Activated T-cell treated with anti-CD3 and anti-CD28 coated beads for 4 hours (primary cell): ENCODE measurements around the gene IMPACT.

Experiments
- DNase-seq: peaks from one replicate; pipeline ENCODE4 v3.0.0-alpha.2; 2020

The IMPACT gene

GRCh38 chr18:24426073-24426397, 435 bp upstream of the IMPACT start:
- no peak for DNase-seq

- DNase-seq, result no peak
Observed at GRCh38 chr18:24427484-24427883, 1.0 kb downstream of the IMPACT start.

DNA sequence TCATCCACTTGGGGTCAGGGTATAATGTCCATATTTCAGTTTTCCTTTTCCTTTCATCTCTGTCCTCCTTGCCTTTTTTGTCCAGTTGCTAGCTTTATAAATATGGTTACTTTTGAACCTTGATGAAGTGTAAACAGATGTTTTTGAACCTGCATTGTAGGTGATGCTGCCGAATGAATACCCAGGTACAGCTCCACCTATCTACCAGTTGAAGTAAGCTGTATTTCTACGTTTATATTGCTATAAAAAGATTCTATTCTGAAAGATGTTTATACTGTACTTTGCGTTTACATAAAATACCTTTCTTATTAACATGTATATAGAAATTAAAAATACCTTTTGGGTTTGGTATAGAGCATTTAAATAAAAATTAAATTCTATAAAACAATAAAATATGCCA, 2.2 kb downstream of the IMPACT start:
- no peak for DNase-seq

- DNase-seq, result no peak
Observed at GRCh38 chr18:24429188-24429587, 2.7 kb downstream of the IMPACT start.

DNA sequence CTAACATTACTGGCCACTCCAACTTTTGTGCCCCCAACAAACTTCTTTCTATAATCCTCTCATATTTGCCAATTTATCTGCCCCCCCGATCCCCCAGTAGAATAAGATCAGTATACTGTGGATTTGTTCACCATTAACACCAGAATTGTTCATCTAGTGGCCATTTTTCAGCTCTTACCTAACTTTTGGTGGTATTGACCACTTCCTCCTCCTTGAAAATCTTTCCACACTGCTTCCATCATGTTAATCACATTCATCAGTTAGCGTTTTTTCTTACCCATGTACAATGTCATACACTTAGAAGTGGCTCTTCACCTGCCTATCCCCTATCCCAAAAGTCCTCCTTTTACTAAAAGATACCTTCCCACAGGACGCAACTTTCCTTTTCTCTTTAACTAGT, 6.1 kb downstream of the IMPACT start:
- no peak for DNase-seq

DNA sequence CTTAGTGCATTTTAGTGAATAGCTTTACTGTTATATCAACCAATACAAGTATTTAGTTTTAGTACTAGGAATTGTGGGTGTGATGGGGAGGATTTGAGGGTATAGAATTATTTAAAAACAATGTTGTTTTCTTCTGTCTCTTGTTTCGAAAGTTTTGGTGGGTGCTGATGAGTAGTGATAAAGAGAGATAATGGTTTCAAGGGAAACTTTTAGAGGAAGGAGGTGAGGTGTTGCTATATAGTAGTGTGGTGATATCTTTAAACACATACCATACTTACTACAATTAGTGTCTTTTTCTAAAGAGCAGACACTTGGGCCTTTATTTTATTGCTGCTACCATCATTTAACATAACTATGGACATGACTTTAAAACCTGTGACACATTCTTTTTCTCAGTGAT, 10.5 kb downstream of the IMPACT start:
- DNase-seq, result no peak

GRCh38 chr18:24443870-24444269, 17.4 kb downstream of the IMPACT start:
- no peak for DNase-seq

DNA sequence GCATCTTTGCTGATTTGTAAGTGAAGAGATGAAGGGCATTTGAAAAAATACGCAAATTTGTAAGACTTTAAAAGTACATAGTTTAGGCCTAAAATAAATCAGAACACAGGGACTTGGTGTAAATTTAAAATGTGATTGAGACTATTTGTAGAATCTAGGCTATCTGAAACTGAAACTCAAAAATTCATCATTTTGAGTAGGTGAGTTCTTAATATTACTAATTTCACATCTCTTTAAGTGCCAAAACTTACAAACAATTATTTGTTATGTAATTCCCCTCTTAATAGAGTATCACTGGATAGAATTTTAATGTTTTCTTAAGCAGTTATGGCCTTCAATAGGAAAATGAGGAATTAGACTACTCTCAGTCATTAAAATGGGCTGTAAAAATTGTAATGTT, 20.0 kb downstream of the IMPACT start:
- no peak for DNase-seq

GRCh38 chr18:24446953-24447538, 20.6 kb downstream of the IMPACT start:
- DNase-seq, result no peak

DNA sequence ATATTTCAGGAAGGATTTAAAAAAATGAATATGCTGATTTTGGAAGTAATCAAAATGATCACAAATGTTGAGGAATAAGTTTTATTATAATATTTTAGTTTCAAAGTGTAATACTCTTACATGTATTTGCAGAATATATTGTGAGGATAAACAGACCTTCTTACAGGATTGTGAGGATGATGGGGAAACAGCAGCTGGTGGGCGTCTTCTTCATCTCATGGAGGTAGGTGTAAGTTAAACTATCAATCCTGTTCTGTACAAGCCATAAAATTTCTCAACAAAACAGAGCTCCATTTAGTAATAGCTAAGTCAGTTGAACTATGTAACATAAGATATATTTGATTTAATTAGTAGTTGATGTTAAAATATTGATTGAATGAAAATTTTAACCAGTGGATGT, 21.5 kb downstream of the IMPACT start:
- no peak for DNase-seq

DNA sequence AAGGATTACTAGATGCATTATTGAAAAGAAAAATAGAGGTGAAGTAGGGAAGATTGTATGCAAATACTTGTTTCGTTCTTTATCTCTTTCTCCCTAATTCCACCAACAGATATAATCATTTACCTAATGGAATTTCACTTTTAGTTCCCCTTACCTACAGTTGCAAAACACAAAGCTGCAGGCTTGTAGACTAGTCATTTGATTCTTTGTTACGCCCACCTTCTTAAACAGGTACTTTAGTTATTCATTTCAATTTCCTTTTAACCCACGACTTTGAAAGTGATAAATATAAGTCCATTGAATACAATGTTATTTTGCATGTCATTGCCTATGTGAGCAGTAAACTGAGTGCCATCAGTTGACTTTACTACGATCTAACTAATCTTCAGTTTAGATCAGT, 30.1 kb downstream of the IMPACT start:
- no peak for DNase-seq

GRCh38 chr18:24459772-24460171, 33.3 kb downstream of the IMPACT start:
- no peak for DNase-seq

DNA sequence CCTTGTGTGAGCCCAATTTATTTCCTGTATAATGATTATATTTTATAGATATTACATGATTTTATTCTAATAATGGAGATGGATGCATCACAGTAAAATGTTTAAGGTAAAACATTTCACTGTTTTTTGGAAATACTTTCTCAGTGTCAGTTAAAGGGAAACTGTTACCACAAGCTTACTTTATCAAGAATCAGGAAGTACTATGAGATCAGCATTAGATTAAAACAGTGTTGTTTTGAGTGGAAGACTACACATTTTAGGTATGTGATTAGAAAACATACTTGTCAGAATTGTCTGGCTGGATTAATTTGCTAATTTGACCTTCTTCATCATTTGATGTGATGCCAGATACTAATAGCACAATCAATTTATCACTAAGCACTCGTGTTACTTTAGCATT, 33.9 kb downstream of the IMPACT start, which contains the start of gene HRH4:
HRH4 (plus strand) TSS at position 250 of the 400 bp plus-strand sequence; CDS start at position 342, 92 bp downstream.
- no peak for DNase-seq

DNA sequence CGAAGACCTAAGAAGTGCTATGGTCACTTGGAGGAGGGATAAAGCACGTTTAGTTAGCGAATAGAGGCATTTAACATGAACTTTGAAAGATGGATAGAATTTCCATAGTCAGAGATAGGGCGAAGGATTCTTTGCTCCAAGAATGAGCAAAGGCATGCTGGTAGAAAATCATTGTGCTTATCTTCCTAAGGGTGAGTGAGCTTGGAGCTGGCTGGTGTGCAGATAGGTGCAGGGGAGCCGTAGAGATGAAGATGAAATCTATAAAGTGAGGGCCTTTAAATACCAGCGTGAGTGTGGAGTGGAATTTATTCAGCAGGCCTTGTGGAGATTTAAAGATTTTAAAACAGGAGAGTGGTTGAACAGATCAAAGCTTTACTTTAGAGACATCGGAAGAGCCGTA, 35.5 kb downstream of the IMPACT start:
- no peak for DNase-seq

DNA sequence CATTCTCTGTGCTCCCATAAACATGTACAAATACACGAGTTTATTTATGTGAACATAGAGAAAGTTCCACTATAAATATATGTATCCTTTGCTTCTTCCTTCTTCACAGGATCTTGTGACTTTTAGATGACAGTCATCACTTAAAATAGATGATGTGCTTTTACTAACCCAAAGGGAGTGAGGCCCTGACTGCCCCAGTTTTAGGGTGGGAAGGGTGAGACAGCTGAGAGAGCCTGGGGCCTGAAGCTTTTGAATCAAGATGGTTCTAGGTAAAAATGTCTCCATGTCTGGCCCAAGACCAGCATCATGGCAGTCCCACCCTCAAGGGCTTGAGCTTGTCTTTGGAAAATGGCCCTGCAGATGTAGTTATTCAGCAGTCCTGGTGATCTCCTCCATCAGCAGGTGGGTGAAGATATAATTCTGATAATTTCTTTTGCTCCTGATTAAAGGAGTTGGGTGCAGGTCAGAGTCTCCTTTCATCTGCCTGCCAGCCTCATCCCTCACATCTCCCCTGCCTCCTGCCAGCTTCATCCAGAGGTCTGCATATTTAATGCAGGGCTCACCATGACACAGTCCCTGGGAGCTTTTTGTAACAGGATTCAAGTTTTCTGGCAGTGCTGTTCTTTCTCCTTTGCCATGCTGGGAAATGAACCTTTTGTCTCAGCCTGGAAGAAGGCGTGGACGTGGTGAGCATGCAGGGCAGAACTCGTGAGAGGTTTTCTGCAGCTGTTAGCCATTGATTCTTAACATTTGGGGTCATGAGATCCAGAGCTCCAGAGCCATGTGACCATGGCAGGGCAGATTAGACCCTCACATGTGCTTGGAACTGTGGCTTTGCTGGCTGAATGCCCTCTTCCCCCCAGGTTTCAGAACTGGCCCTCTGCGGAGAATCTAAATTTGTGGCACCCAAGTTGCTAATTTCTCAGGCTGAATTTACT, 36.6 kb downstream of the IMPACT start:
- DNase-seq, result no peak

- no peak for DNase-seq
Observed at GRCh38 chr18:24465486-24465885, 39.0 kb downstream of the IMPACT start.

GRCh38 chr18:24466771-24467170, 40.3 kb downstream of the IMPACT start:
- DNase-seq, result no peak

DNA sequence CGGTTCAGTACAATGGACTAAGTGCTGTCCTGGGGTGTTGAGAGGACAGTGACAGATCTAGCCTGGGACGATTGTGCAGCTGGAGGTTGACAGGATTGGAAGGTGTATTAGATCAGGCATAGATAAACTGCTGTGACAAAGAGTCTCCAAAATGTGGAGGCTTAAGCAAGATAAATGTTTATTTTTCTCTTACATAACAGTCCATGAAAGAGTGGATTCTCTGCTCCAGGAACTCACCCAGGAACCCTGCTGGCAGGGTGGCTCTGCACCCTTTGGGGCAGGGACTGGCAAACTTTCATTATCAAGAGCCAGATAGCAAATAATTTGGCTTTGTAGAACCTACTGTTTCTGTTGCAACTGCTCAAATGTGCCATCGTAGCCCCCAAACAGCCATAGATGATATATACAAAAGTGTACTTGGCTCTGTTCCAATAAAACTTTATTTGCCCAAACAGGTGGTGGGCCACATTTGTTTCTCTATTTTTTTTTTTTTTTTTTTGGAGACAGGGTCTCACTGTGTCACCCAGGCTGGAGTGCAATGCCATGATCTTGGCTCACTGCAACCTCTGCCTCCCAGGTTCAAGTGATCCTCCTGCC, 43.6 kb downstream of the IMPACT start:
- DNase-seq, result no peak

GRCh38 chr18:24470805-24471204, 44.3 kb downstream of the IMPACT start:
- no peak for DNase-seq

DNA sequence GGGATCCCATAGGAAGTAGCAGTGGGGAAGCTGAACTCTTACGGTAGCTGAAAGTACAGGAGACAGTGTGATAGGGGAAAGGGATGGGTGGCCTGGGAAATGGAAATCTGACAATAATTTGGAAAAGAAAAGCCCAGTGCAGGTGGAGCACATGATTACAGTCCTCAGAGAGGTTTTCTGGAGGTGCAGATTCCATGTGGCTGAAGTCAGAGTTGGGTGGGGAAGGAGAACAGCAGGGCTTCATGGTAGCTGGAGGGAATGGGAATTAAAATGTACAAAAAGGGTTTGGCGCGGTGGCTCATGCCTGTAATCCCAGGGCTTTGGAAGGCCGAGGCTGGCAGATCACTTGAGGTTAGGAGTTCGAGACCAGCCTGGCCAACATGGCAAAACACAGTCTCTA, 46.1 kb downstream of the IMPACT start:
- no peak for DNase-seq

GRCh38 chr18:24474406-24474805, 47.9 kb downstream of the IMPACT start:
- DNase-seq, result no peak

DNA sequence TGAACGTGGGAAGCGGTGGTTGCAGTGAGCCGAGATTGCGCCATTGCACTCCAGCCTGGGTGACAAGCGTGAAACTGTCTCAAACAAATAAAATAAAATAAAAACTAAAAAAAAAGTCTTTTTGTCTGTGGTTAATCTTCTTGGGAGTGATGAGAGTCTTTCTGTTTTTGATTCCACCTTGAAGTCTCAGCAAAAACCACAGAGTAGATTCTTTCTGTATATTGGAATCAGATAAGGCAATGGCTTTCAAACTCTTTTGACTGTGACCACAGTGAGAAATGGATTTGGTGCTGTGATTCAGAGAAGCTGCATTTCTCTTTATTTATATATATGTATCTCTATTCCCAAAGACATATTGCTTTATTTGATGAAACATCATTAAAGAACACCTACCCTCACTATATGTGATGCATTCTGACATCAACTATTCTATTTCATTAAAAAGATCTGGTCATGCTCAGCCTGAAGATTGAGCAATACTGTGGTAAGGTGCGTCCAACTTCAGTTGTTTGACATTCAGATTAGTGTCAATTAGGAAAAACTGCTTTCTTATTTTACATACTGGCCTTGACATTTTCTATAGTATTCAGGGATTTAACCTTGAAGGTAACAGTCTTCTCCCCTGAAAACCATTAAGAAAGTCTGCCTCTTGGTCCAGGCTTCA, 49.6 kb downstream of the IMPACT start:
- DNase-seq, result no peak

DNA sequence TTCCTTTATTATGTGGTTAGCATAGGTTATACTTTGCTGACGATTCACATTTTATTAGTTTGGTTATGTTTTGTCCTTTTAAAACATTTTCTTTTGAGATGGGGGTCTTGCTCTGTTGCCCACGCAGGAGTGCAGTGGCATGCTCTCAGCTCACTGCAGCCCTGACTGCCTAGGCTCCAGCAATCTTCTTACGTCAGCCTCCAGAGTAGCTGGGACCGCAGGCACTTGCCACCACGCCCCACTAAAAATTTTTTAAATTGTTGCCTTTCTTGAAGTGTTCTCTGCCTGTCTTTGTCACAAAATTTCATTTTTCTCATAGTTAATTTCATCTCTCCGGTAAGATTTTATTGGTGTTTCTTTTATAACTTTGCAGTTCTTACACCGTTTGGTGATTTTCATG, 52.9 kb downstream of the IMPACT start:
- no peak for DNase-seq

GRCh38 chr18:24482821-24483220, 56.4 kb downstream of the IMPACT start:
- DNase-seq, result no peak
